BLaER1 treated with 17β-estradiol and CSF1 and Interleukin-3, amounts not matched to agents 10 nM and 100 nM (cell line): ENCODE results near the gene BCCIP.

Experiments
- H3K27ac ChIP-seq, 11 experiments: shearing (Covaris generic); formaldehyde crosslinking; 2 replicates each; pipeline ENCODE4 v1.8.1; 2022
- H3K27me3 ChIP-seq, 11 experiments: shearing (Covaris generic); formaldehyde crosslinking; 2 replicates each; pipeline ENCODE4 v1.8.1; 2022
- H3K36me3 ChIP-seq, 11 experiments: shearing (Covaris generic); formaldehyde crosslinking; 2 replicates each; pipeline ENCODE4 v1.8.1; 2022
- H3K4me1 ChIP-seq, 10 experiments: shearing (Covaris generic); formaldehyde crosslinking; 2 replicates each; pipeline ENCODE4 v1.8.1; 2022
- H3K4me2 ChIP-seq, 11 experiments: shearing (Covaris generic); formaldehyde crosslinking; 2 replicates each; pipeline ENCODE4 v1.8.1; 2022
- H3K4me3 ChIP-seq, 10 experiments: shearing (Covaris generic); formaldehyde crosslinking; 2 replicates each; pipeline ENCODE4 v1.8.1; 2022
- H3K9ac ChIP-seq, 11 experiments: shearing (Covaris generic); formaldehyde crosslinking; 2 replicates each; pipeline ENCODE4 v1.8.1; 2022
- H3K9me3 ChIP-seq, 11 experiments: shearing (Covaris generic); formaldehyde crosslinking; replicated peaks in 1 of 11; 2 replicates each; pipeline ENCODE4 v1.8.1; 2022
- H4K20me1 ChIP-seq, 11 experiments: shearing (Covaris generic); formaldehyde crosslinking; 2 replicates each; pipeline ENCODE4 v1.8.1; 2022
- Cebpa-rat ChIP-seq, 11 experiments: shearing (Covaris generic); IDR thresholded peaks; 2 replicates each; pipeline ENCODE4 v1.8.1; 2022

Gene BCCIP

DNA sequence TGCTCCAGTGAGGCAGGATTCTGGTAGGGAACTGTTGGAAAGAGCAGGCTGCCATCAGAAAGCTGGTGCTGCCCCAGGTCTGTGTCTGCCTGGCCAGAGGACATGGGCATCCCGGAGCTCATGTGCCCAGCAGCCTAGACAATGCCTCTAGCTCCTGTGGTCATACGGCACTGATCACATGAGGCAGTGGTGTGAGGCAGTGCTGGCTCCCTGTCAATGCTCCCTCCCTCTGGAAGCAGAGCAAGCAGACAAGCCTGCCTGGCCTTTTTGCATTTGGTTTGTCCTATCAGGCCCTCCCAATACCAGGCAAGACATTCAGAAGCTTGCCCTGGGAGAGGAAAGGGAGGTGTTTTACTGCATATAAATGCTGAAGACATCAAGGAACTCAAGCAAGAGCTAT lies 28.2 kb upstream of the BCCIP start:
- TF ChIP-seq Cebpa-rat (IDR thresholded peaks at IDR 0.05): no peak
- peaks cover 0 to 27% (median 0%) of the 10 kb centered on the region in 11 experiments; a peak in 4 of 22 replicates for H4K20me1 ChIP-seq
- H3K27me3 ChIP-seq: no peaks in the 10 kb centered on the region
- H3K9ac ChIP-seq: no peak overlapping the region; a peak in 1 of 22 replicates
- peak overlapping the region in 2 of 11 experiments; percentile 47 to 51; a peak in 3 of 22 replicates for H3K27ac ChIP-seq
- peak overlapping the region in 7 of 11 experiments; percentile 41 to 67 (median 49); a peak in 13 of 22 replicates for H3K4me2 ChIP-seq
- H3K36me3 ChIP-seq: peaks cover 43 to 88% (median 76%) of the 10 kb centered on the region in 11 experiments
- no peak overlapping the region for H3K4me3 ChIP-seq
- peaks cover 0 to 41% (median 28%) of the 10 kb centered on the region in 10 experiments; a peak in 14 of 20 replicates for H3K4me1 ChIP-seq
- H3K9me3 ChIP-seq: peaks cover 0 to 1% (median 0%) of the 10 kb centered on the region in 11 experiments; a peak in 1 of 22 replicates

- H3K27me3 ChIP-seq: no peaks in the 10 kb centered on the region
- TF ChIP-seq Cebpa-rat (IDR thresholded peaks at IDR 0.05): no peak
- peaks cover 0 to 7% (median 3%) of the 10 kb centered on the region in 11 experiments; a peak in 14 of 22 replicates for H3K9me3 ChIP-seq
- H3K4me3 ChIP-seq: no peak overlapping the region
- peak overlapping the region in 2 of 11 experiments; percentile 47 to 51; a peak in 2 of 22 replicates for H3K27ac ChIP-seq
- no peak overlapping the region for H3K9ac ChIP-seq
- H3K4me1 ChIP-seq: peaks cover 0 to 41% (median 28%) of the 10 kb centered on the region in 10 experiments; a peak in 14 of 20 replicates
- peaks cover 0 to 27% (median 0%) of the 10 kb centered on the region in 11 experiments; a peak in 4 of 22 replicates for H4K20me1 ChIP-seq
- peaks cover 49 to 93% (median 82%) of the 10 kb centered on the region in 11 experiments for H3K36me3 ChIP-seq
- peak overlapping the region in 8 of 11 experiments; percentile 7 to 67 (median 48); a peak in 14 of 22 replicates for H3K4me2 ChIP-seq
Measured at GRCh38 chr10:125795637-125796190, 27.6 kb upstream of the BCCIP start.

GRCh38 chr10:125797424-125797823 lies 25.9 kb upstream of the BCCIP start:
- Histone ChIP-seq H4K20me1 (peaks cover 0 to 27% (median 0%) of the 10 kb centered on the region in 11 experiments; a peak in 4 of 22 replicates), H3K9me3 (peaks cover 0 to 14% (median 12%) of the 10 kb centered on the region in 11 experiments; a peak in 16 of 22 replicates), H3K27ac (no peak overlapping the region), H3K9ac (no peak overlapping the region), H3K27me3 (no peaks in the 10 kb centered on the region), H3K36me3 (peaks cover 42 to 93% (median 79%) of the 10 kb centered on the region in 11 experiments), H3K4me2 (no peak overlapping the region), H3K4me3 (no peak overlapping the region), H3K4me1 (peaks cover 0 to 54% (median 37%) of the 10 kb centered on the region in 10 experiments; a peak in 16 of 20 replicates)
- TF ChIP-seq Cebpa-rat (IDR thresholded peaks at IDR 0.05): no peak

DNA sequence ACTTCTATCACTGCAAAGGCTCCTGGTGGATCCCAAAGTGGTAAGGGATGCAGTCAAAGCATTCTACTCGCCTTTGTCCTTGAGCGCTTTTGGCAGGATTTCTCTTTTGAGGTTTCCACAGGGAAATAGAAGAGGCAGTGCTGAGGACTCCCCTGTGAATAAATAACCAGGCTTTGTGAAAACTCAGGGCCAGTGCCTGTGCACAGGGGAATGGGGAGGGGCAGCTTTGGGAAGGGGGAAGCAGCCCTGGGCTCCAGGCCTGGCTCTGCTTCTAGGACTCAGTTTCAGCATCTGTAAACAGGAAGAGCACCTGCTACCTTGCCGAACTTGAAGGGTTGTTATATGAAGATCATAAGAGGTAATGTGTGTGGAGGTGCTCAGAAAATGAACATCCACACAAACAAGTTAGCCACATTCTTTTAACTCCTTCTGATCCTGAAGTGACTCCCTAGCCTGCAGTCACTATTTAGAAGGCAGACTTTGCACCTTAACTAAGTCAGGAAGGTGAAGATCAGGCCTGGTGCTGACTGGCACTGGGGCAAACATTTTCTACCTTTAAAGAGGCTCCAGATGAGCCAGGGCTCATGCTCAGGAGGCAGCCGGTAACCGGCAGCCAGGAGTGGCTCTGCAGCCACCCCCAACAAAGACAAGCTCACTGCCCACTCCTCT lies 25.2 kb upstream of the BCCIP start:
- H3K36me3 ChIP-seq: peaks cover 36 to 94% (median 72%) of the 10 kb centered on the region in 11 experiments
- TF ChIP-seq Cebpa-rat (IDR thresholded peaks at IDR 0.05): no peak

GRCh38 chr10:125799451-125800182 lies 23.7 kb upstream of the BCCIP start:
- peak overlapping the region in 7 of 11 experiments; percentile 27 to 56 (median 46); a peak in 14 of 22 replicates for H3K4me2 ChIP-seq
- peaks cover 0 to 26% (median 0%) of the 10 kb centered on the region in 11 experiments; a peak in 4 of 22 replicates for H4K20me1 ChIP-seq
- no peak overlapping the region for H3K27ac ChIP-seq
- TF ChIP-seq Cebpa-rat (IDR thresholded peaks at IDR 0.05): no peak
- H3K36me3 ChIP-seq: peaks cover 28 to 96% (median 69%) of the 10 kb centered on the region in 11 experiments
- H3K9ac ChIP-seq: peak overlapping the region in 1 of 11 experiments; percentile 10; a peak in 1 of 22 replicates
- peaks cover 0 to 67% (median 51%) of the 10 kb centered on the region in 10 experiments; a peak in 17 of 20 replicates for H3K4me1 ChIP-seq
- H3K9me3 ChIP-seq: peaks cover 0 to 14% (median 12%) of the 10 kb centered on the region in 11 experiments; a peak in 16 of 22 replicates
- no peaks in the 10 kb centered on the region for H3K27me3 ChIP-seq
- H3K4me3 ChIP-seq: no peak overlapping the region

More for the DNA sequence above, 25.2 kb upstream of the BCCIP start:
- H3K4me2 ChIP-seq: peak overlapping the region in 2 of 11 experiments; percentile 46 to 54; a peak in 2 of 22 replicates
- H4K20me1 ChIP-seq: peaks cover 0 to 27% (median 0%) of the 10 kb centered on the region in 11 experiments; a peak in 4 of 22 replicates
- H3K4me1 ChIP-seq: peaks cover 0 to 61% (median 44%) of the 10 kb centered on the region in 10 experiments; a peak in 16 of 20 replicates
- no peaks in the 10 kb centered on the region for H3K27me3 ChIP-seq
- peaks cover 0 to 14% (median 12%) of the 10 kb centered on the region in 11 experiments; a peak in 16 of 22 replicates for H3K9me3 ChIP-seq
- no peak overlapping the region for H3K27ac ChIP-seq
- no peak overlapping the region for H3K4me3 ChIP-seq
- no peak overlapping the region for H3K9ac ChIP-seq

GRCh38 chr10:125801574-125801973 lies 21.8 kb upstream of the BCCIP start:
- Histone ChIP-seq H4K20me1 (peaks cover 0 to 16% (median 0%) of the 10 kb centered on the region in 11 experiments; a peak in 4 of 22 replicates), H3K4me3 (no peak overlapping the region), H3K9ac (no peak overlapping the region), H3K4me2 (peak overlapping the region in 7 of 11 experiments; percentile 62 to 87 (median 76); a peak in 12 of 22 replicates), H3K9me3 (peaks cover 0 to 14% (median 12%) of the 10 kb centered on the region in 11 experiments; a peak in 16 of 22 replicates), H3K27me3 (no peaks in the 10 kb centered on the region), H3K27ac (peak overlapping the region in 1 of 11 experiments; percentile 65; a peak in 2 of 22 replicates), H3K4me1 (peaks cover 0 to 48% (median 36%) of the 10 kb centered on the region in 10 experiments; a peak in 17 of 20 replicates), H3K36me3 (peaks cover 42 to 96% (median 72%) of the 10 kb centered on the region in 11 experiments)
- TF ChIP-seq Cebpa-rat (IDR thresholded peaks at IDR 0.05): no peak

DNA sequence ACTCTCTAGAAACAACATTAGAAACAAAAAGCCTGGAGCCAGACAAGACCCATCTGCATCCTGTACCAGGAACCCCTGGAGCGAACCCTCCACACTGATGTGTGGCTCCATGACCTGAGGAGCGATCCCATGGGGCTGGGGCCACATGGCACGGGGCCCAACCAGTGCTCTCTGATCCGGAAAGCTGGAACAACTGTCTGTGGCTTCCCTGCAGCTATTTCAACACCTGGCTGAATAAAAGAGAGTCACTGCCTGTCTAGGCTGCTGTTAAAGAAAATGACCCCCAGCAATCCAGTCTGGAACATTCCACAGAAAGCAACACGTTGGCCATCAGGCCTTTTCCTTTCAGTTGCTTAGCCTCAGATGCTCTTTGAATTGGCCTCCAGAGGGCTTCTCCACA lies 21.2 kb upstream of the BCCIP start:
- Histone ChIP-seq H3K36me3 (peaks cover 47 to 96% (median 75%) of the 10 kb centered on the region in 11 experiments), H3K9me3 (peaks cover 0 to 14% (median 12%) of the 10 kb centered on the region in 11 experiments; a peak in 16 of 22 replicates), H3K4me1 (peaks cover 0 to 47% (median 36%) of the 10 kb centered on the region in 10 experiments; a peak in 17 of 20 replicates), H3K4me3 (peak overlapping the region in 1 of 10 experiments; percentile 2; a peak in 1 of 20 replicates), H3K27ac (peak overlapping the region in 5 of 11 experiments; percentile 5 to 65 (median 64); a peak in 9 of 22 replicates), H3K4me2 (peak overlapping the region in 9 of 11 experiments; percentile 28 to 87 (median 73); a peak in 18 of 22 replicates), H4K20me1 (peaks cover 0 to 16% (median 0%) of the 10 kb centered on the region in 11 experiments; a peak in 3 of 22 replicates), H3K27me3 (no peaks in the 10 kb centered on the region), H3K9ac (peak overlapping the region in 3 of 11 experiments; percentile 2 to 29 (median 29); a peak in 4 of 22 replicates)
- TF ChIP-seq Cebpa-rat (IDR thresholded peaks at IDR 0.05): no peak; a peak in 1 of 22 replicates
